SK-N-SH (cell line): Measurements from ENCODE around the gene SERPINA1. TPM values are rescaled to one million over a fixed set of nuclear protein-coding genes. Genes with fewer than 3 reads are reported as not detected.

ENCODE experiments used
- CTCF ChIA-PET: fragments of 300-600, 350-600 bp; formaldehyde crosslinking; extraction: SDS; loops from one replicate; lab custom pipeline; 2021; lab: Yijun Ruan, JAX
- POLR2A ChIA-PET: fragments of 350-600 bp; sonication (Branson Sonifier 250); formaldehyde crosslinking; extraction: SDS; loops from one replicate; lab custom pipeline; 2020; ENCODE audit warnings: antibody characterized with exemption, inconsistent platforms; lab: Yijun Ruan, JAX
- DNase-seq: peaks from one replicate; pipeline ENCODE4 v3.0.0; 2012
- H2AFZ ChIP-seq: fragments of 200-600 bp; sonication (generic); 2 replicates; pipeline ENCODE4 v1.8.1; 2016; ENCODE audit warnings: antibody characterized with exemption, mild to moderate bottlenecking, low read depth
- H3F3A ChIP-seq: fragments of 200-600 bp; sonication (generic); replicated peaks from 2 replicates; pipeline ENCODE3; 2016; ENCODE audit warnings: antibody characterized with exemption, mild to moderate bottlenecking; ENCODE audit not compliant: insufficient read depth
- H3K27ac ChIP-seq, 2 experiments: fragments of 200-500 bp in 1 of 2; fragments of 200-600 bp in 1 of 2; sonication (Bioruptor generic) in 1 of 2; sonication (generic), shearing (Covaris generic) in 1 of 2; 2 replicates each; pipeline versions ENCODE4 v1.5.1 to v1.6.1; 2014 to 2016; ENCODE audit warnings: low read depth in 2 of 2, inconsistent platforms in 1 of 2, low read length in 1 of 2, mild to moderate bottlenecking in 1 of 2, mixed read lengths in 1 of 2
- H3K27me3 ChIP-seq: fragments of 200-600 bp; sonication (generic), shearing (Covaris generic); 2 replicates; pipeline ENCODE4 v1.6.1; 2016; ENCODE audit warnings: mixed run types; ENCODE audit not compliant: insufficient read depth
- H3K36me3 ChIP-seq, 2 experiments: fragments of 200-500 bp in 1 of 2; fragments of 200-600 bp in 1 of 2; sonication (Bioruptor generic) in 1 of 2; sonication (generic) in 1 of 2; replicated peaks in 1 of 2; 2 replicates each; pipeline versions ENCODE3 to v1.5.1; 2014 to 2016; ENCODE audit warnings: low read length in 1 of 2, mild to moderate bottlenecking in 1 of 2; ENCODE audit not compliant: insufficient read depth in 2 of 2, control insufficient read depth in 1 of 2
- H3K4me1 ChIP-seq, 2 experiments: fragments of 200-500 bp in 1 of 2; fragments of 200-600 bp in 1 of 2; sonication (Bioruptor generic) in 1 of 2; sonication (generic), shearing (Covaris generic) in 1 of 2; 2 replicates each; pipeline versions ENCODE4 v1.5.1 to v1.6.1; 2014 to 2016; ENCODE audit warnings: low read depth in 1 of 2, low read length in 1 of 2, mixed run types in 1 of 2; ENCODE audit not compliant: insufficient read depth in 2 of 2, control insufficient read depth in 1 of 2
- H3K4me2 ChIP-seq: fragments of 200-600 bp; sonication (generic), shearing (Covaris generic); 2 replicates; pipeline ENCODE4 v1.6.1; 2017; ENCODE audit warnings: mixed run types
- H3K4me3 ChIP-seq, 2 experiments: fragments of 200-500 bp in 1 of 2; fragments of 200-600 bp in 1 of 2; sonication (Bioruptor generic) in 1 of 2; sonication (generic), shearing (Covaris generic) in 1 of 2; 2 replicates each; pipeline versions ENCODE4 v1.5.1 to v1.8.1; 2014 to 2016; ENCODE audit warnings: low read depth in 2 of 2, inconsistent platforms in 1 of 2, low read length in 1 of 2, mild to moderate bottlenecking in 1 of 2, mixed read lengths in 1 of 2, moderate library complexity in 1 of 2
- H3K79me2 ChIP-seq: fragments of 200-600 bp; sonication (generic); 2 replicates; pipeline ENCODE4 v1.8.1; 2017; ENCODE audit warnings: mild to moderate bottlenecking; ENCODE audit not compliant: insufficient read depth
- H3K9ac ChIP-seq: fragments of 200-600 bp; sonication (generic); 2 replicates; pipeline ENCODE4 v1.6.1; 2017; ENCODE audit warnings: mixed run types
- H3K9me2 ChIP-seq: fragments of 200-600 bp; sonication (generic); 2 replicates; pipeline ENCODE4 v1.6.1; 2017; ENCODE audit warnings: mixed run types
- H3K9me3 ChIP-seq: fragments of 200-600 bp; sonication (generic); 2 replicates; pipeline ENCODE4 v1.6.1; 2017; ENCODE audit warnings: mixed run types, mild to moderate bottlenecking, moderate library complexity
- H4K20me1 ChIP-seq: fragments of 200-600 bp; sonication (generic); 2 replicates; pipeline ENCODE4 v1.6.1; 2017; ENCODE audit warnings: mild to moderate bottlenecking, mixed run types; ENCODE audit not compliant: insufficient read depth
- CHD2 ChIP-seq: fragments of 150-350 bp; IDR thresholded peaks from 2 replicates; pipeline ENCODE4 v1.6.1; 2018; ENCODE audit warnings: low read length; ENCODE audit not compliant: partially characterized antibody
- ELF1 ChIP-seq: IDR thresholded peaks from 2 replicates; pipeline ENCODE4 v1.4.0; 2012
- FOXJ3 ChIP-seq: sonication (generic); formaldehyde crosslinking; IDR thresholded peaks from 2 replicates; pipeline ENCODE4 v1.5.1; 2020; ENCODE audit warnings: mild to moderate bottlenecking, missing genetic modification reagents
- FOXM1 ChIP-seq: IDR thresholded peaks from 2 replicates; pipeline ENCODE4 v1.4.0; 2012; ENCODE audit warnings: low read depth, mild to moderate bottlenecking
- GABPA ChIP-seq: IDR thresholded peaks from 2 replicates; pipeline ENCODE4 v1.4.0; 2012; ENCODE audit warnings: low read depth, mild to moderate bottlenecking
- GATA2 ChIP-seq: sonication (generic); formaldehyde crosslinking; IDR thresholded peaks from 2 replicates; pipeline ENCODE4 v1.5.0; 2020; ENCODE audit warnings: mild to moderate bottlenecking, missing genetic modification reagents
- IRF3 ChIP-seq: fragments of 150-350 bp; IDR thresholded peaks from 2 replicates; pipeline ENCODE4 v1.6.1; 2016; ENCODE audit warnings: mild to moderate bottlenecking, low read depth, low read length
- NFIC ChIP-seq: IDR thresholded peaks from 2 replicates; pipeline ENCODE4 v1.4.0; 2012; ENCODE audit warnings: borderline replicate concordance
- SIN3A ChIP-seq: IDR thresholded peaks from 2 replicates; pipeline ENCODE4 v1.6.1; 2012; ENCODE audit warnings: low read depth, mild to moderate bottlenecking, low read length, moderate library complexity, borderline replicate concordance
- SMC3 ChIP-seq: IDR thresholded peaks from 2 replicates; pipeline ENCODE4 v1.6.1; 2012; ENCODE audit warnings: low read depth, low read length, improper control_type of control experiment
- USF1 ChIP-seq: IDR thresholded peaks from 2 replicates; pipeline ENCODE4 v1.4.0; 2012; ENCODE audit warnings: low read depth, borderline replicate concordance
- USF2 ChIP-seq: fragments of 150-350 bp; IDR thresholded peaks from 2 replicates; pipeline ENCODE4 v1.6.1; 2017; ENCODE audit warnings: antibody characterized with exemption, low read length, low read depth, borderline replicate concordance
- WGBS: methylation state at CpG from one replicate; pipeline ENCODE4 v1.1.6; 2017; ENCODE audit warnings: low lambda C conversion rate; 5-methylcytosine and 5-hydroxymethylcytosine counted together
- polyA plus RNA-seq, 3 experiments: library from polyadenylated mRNA; depleted of rRNA; stranded (reverse); fragments of >200 nt; gene quantifications; 2 replicates each; pipeline ENCODE4 v1.2.3, GENCODE V29; 2012

Gene SERPINA1
- polyA plus RNA-seq, 1 of the 3 experiments (the other 2 are of a cell fraction): 11.3 TPM

- no peaks in the 10 kb centered on the region for H4K20me1 ChIP-seq
- no peak overlapping the region for H3K27ac ChIP-seq
- no peak overlapping the region for H3K4me2 ChIP-seq
- H3K4me3 ChIP-seq: no peak overlapping the region
- no peaks in the 10 kb centered on the region for H3K27me3 ChIP-seq
- DNase-seq: no peak
- no peaks in the 10 kb centered on the region for H3K79me2 ChIP-seq
- no peak for TF ChIP-seq NFIC
- ChIA-PET POLR2A (no interaction called here), CTCF (no interaction called here)
- H3K9me3 ChIP-seq: no peaks in the 10 kb centered on the region
- H3K36me3 ChIP-seq: no peaks in the 10 kb centered on the region
- no peak overlapping the region for H3K9ac ChIP-seq
- H3K9me2 ChIP-seq: no peaks in the 10 kb centered on the region
- H2AFZ ChIP-seq: no peak overlapping the region
- 58% methylated on average over 8 of the region's 9 CpGs for WGBS
- H3F3A ChIP-seq: no peaks in the 10 kb centered on the region
- peaks cover 0 to 12% of the 10 kb centered on the region in 2 experiments; a peak in 1 of 4 replicates for H3K4me1 ChIP-seq
These were observed 6.3 kb upstream of the SERPINA1 start for GRCh38 chr14:94394581-94395207.

- no peak for TF ChIP-seq USF1
- no peak for TF ChIP-seq CHD2
- CTCF ChIA-PET: no interaction called here
- Histone ChIP-seq H3K9me3 (no peaks in the 10 kb centered on the region), H3K27me3 (no peaks in the 10 kb centered on the region), H3K4me3 (no peak overlapping the region), H3K4me1 (peaks cover 0 to 12% of the 10 kb centered on the region in 2 experiments; a peak in 1 of 4 replicates), H4K20me1 (no peaks in the 10 kb centered on the region), H2AFZ (no peak overlapping the region), H3K79me2 (no peaks in the 10 kb centered on the region), H3K4me2 (no peak overlapping the region), H3F3A (no peaks in the 10 kb centered on the region), H3K36me3 (no peaks in the 10 kb centered on the region), H3K9me2 (no peaks in the 10 kb centered on the region), H3K9ac (no peak overlapping the region), H3K27ac (no peak overlapping the region)
- DNase-seq: no peak
- POLR2A ChIA-PET: no interaction called here
- WGBS: 65% methylated on average over 8 of the region's 8 CpGs
These were observed 5.7 kb upstream of the SERPINA1 start for GRCh38 chr14:94394025-94394493.

- Histone ChIP-seq H3K36me3 (no peaks in the 10 kb centered on the region), H3K4me1 (peaks cover 0 to 12% of the 10 kb centered on the region in 2 experiments; a peak in 1 of 4 replicates), H3K9ac (no peak overlapping the region), H3K9me2 (no peaks in the 10 kb centered on the region), H3K9me3 (no peaks in the 10 kb centered on the region), H3K4me2 (no peak overlapping the region), H3K4me3 (no peak overlapping the region), H3K79me2 (no peaks in the 10 kb centered on the region), H3K27ac (no peak overlapping the region), H4K20me1 (no peaks in the 10 kb centered on the region), H2AFZ (no peak overlapping the region), H3K27me3 (no peaks in the 10 kb centered on the region), H3F3A (peaks cover 5% of the 10 kb centered on the region)
- no peak for TF ChIP-seq NFIC
- TF ChIP-seq USF2: no peak
- no peak for TF ChIP-seq GATA2 (CRISPR knock-in tag)
- no peak for TF ChIP-seq GABPA
- TF ChIP-seq FOXJ3 (CRISPR knock-in tag): no peak
- no peak for TF ChIP-seq ELF1
- TF ChIP-seq CHD2: no peak
- TF ChIP-seq SIN3A: no peak
- no peak for TF ChIP-seq FOXM1
- no peak for TF ChIP-seq SMC3
- TF ChIP-seq IRF3: no peak
- ChIA-PET CTCF (no interaction called here), POLR2A (no interaction called here)
- no peak for DNase-seq
- WGBS: 92% methylated on average over 10 of the region's 10 CpGs
These were observed 5.1 kb upstream of the SERPINA1 start for GRCh38 chr14:94393474-94393873.
